GM19438 (cell line): ENCODE data around the gene GNAQ.

Experiments used
- ATAC-seq: cut with Tn5 transposase; IDR thresholded peaks from one replicate; pipeline ENCODE4 v1.9.1; 2021; ENCODE audit warnings: low read depth; ENCODE audit not compliant: unreplicated experiment

GNAQ gene

GRCh38 chr9:77912895-77913693 lies 118.5 kb downstream of the GNAQ start:
- ATAC-seq: no peak

DNA sequence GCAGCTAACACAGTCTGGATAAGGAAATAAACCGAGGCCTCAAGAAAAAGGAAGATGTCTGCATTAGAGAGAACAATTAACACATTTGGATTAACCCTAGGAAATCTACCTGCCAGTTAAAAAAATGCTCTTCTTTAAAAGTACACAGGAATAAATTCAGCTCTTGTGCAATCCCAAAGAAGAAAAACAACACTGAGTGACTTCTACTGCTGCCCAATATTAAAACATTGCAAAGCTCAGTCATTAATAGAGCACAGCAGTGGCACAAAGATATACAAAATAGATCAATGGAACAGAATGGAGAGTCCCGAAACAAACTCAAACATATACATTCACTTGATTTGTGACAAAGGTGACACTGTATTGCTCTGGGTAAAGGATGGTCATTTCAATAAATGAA lies 119.7 kb downstream of the GNAQ start:
- no peak for ATAC-seq

DNA sequence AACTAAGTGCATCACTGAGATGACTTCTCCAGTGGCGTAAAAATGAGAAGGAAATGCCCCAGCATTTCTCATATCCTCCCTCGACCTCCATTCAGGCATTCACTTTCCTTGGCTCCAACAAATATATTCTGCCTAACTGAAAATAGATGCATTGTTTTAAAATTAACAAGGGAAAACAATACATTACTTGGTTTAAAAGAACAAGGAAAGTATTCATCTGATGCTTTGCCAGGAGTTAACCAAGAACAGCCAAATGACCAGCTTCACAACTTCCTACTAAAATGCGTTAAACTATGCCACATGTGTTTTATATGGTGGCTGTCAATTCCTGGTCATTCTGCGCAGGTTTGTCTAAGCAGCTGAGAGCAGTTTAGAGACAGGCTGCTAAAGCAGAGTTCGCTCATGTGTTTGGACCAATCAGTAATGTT lies 121.4 kb downstream of the GNAQ start:
- no peak for ATAC-seq

DNA sequence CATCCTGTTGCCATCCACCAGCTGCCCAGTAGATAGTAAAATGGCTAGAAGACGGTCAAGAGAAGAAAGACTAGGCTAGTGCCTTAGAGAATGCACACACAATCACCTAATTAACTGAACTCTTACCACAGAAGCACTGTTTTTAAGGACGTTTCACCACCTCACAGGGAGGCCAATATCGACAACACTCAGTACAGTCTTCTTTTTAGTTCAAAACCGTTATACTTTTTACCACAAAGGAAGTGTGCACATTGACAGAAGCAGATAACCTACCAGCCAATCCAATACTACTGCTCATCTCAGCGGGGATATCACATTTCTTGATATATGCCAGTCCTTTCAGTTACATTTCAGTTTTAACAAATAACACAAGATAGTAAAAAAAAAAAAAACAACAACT lies 122.3 kb downstream of the GNAQ start:
- ATAC-seq: no peak

DNA sequence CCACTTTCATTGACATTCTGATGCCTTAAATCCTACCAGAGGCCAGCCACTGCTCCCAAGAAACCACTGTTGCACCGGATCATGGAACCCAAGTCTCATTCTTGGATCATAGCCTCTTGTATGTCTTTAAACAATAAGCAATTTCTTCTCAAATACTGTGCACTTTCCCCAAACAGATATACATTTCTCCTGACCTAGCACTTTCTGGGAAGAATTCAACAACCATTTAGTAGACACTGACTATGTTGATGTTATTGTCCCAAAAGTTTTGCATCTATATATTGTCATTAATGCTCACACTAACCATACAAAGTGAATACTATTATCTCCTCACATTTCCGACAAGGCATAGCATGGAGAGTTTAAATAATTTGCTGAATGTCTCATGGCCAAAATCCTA lies 123.3 kb downstream of the GNAQ start:
- ATAC-seq: no peak

DNA sequence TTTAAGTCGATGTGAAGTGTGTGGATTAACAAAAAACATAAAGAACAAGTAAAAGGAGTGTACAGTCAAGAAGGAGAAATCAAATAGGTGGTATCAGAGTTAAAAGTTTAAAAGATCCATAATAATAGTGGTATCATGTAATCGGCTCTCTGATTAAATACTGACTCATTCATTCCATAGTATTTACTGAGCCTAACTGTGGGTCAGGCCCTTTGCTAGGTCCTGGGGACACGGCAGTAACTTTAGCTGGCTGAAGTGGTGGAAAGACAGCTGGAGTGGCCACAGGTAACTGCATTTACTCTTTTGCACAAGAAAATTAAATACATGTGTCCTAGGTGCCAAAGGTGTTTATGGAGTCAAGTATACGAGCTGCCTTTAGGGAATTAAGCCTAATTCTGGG lies 124.0 kb downstream of the GNAQ start:
- ATAC-seq: no peak

DNA sequence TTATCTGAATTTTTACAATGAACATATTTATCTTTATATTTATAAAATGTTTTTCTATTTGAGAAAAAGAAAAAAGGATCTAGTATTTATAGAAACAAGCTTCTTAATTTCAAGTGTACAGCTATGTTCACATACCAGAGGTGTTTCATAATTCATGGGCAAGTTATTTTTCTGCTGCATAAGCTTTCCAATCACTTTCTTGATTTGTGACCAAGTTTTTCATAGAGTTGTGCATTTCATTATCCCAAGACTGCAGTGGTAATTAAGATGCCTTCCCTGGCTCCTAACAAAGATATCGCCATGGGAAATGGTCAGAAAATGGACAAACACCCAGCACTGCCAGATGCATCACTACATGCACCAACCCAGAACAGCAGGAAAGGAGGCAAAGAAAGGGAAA lies 124.6 kb downstream of the GNAQ start:
- no peak for ATAC-seq

- ATAC-seq: no peak
These were observed 127.8 kb downstream of the GNAQ start for GRCh38 chr9:77903666-77904285.

- no peak for ATAC-seq
These were observed 129.8 kb downstream of the GNAQ start for GRCh38 chr9:77901771-77902170.

DNA sequence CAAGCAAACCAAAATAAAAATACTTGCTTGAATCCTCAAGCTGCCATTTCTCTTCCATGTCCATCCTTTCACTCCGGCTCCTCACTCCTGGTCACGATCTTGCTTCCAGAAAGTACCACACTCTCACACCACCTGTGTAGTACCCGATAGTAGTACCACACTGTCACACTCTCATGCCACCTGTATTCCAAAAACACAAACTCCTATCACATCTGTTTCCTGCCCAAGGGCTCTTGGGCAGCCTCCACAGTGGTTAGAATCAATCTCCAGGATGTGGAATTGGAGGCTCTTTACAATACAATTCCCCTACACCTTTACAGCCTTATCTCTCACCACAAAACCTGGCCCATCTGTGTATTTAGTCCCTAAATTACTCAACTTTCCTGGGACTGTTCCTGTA lies 130.6 kb downstream of the GNAQ start:
- ATAC-seq: no peak

DNA sequence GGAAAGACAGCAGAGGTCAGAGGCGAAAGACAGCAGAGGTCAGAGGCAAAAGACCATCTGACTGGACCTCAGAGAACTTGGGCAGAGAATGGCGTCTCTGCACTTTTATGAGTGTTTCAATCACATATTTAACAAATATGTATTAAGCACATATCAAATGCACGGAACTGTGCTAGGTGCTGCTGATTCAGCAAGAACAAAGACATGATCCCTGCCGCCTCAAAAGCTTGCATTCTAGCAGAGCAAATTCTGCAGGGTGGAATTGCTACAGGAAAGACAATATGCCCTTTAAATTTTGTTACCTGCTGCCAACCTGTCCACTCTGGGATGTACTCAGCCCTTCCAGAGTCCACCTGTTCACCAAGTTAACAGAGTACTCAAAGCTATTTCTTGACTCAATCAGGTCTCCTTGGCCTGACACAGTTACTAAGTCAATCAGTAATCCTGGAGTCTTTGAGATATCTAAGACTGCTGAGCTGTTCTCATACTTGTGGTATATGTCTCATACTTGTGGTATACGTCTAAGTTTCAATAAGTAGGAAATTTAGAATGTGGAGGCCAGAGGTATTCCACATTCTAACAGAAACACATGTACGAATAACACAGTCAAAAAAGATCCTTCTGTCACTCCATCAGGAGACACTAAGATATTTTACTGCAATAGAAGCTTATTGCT lies 131.8 kb downstream of the GNAQ start:
- no peak for ATAC-seq

- ATAC-seq: no peak
These were observed 132.7 kb downstream of the GNAQ start for GRCh38 chr9:77898864-77899263.

GRCh38 chr9:77896938-77897667 lies 134.5 kb downstream of the GNAQ start:
- no peak for ATAC-seq

DNA sequence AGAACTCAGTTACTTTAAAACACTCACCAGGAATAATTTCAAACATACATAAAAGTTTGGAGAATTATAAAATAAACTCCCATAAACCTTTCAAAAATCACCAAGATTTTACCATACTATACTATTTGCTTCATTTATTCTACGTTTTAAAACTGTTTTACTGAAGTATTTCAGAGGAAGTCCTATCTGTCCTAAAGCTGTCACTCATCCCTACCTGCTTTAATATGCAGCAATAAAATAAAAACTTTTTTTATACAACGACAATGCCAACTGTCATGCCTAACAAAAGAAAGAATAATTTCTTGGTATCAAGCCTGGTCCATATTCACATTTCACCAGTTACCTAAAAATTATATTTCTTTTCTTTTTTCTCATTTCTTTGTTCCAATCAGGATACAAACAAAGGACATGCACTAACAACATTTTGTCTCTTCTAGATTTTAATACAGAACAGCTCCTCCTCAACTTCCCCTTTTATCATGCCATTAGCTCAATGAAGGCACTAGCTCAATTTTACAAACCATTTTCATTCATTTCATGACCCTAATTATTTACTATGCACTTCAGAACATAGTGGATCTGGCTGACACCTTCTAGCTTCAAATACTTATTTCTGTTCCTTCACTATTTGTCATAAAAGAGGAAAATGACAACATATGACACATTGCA lies 135.2 kb downstream of the GNAQ start:
- ATAC-seq: no peak

DNA sequence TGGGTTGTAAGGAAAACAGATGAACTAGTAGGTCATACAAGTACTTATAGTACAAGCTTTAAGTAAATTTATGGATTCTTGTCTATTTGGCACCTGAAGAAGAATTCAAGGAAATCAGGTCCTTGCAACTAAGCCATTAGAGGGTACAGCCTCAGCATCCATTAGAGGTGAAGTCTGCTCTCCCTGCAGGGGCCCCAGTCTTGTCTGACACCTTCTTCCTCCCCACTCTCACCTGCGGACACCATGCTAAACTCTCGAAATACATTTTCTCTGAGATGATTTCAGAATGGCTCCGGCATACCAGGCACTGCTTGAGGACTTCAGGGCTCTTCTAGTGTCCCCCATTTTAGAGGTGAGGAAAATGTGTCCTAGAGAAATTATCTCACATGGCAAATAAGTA lies 137.9 kb downstream of the GNAQ start:
- no peak for ATAC-seq

DNA sequence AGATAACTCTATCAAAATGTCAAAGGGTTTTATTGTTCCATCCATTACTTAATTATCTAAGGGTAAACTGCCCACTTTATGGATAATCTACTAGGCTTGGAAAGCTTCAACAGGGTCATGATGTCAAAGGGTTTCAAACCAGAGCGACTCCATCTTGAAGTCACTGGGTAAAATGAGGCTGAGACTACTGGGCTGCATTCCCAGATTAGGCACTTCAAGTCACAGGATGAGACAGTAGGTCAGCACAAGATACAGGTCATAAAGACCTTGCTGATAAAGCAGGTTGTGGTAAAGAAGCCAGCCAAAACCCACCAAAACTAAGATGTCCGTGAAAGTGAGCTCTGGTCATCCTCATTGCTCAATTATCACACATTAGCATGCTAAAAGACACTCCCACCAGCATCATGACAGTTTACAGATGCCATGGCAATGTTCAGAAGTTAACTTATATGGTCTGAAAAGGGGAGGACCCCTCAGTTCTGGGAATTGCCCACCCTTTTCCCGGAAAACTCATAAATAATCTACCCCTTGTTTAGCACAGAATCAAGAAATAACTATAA lies 138.6 kb downstream of the GNAQ start:
- ATAC-seq: no peak

DNA sequence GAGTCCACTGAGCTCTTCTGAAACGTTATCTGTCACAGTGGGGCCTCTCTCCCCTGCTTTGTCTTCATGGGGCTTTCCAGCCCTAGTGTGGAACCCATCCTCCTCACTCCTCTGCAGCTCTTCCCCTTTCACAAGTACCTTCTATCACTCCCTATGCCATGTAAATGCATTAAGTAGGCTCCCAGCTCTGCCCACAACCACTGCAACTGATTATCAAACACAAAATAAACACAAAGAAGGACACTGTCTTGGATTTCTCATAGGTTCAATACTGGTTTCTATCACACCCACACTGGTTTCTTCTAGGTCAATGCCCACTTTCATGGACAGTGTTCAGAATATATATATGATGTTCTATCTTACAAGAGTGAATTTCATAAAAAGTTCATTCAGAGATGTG lies 139.4 kb downstream of the GNAQ start:
- ATAC-seq: no peak

DNA sequence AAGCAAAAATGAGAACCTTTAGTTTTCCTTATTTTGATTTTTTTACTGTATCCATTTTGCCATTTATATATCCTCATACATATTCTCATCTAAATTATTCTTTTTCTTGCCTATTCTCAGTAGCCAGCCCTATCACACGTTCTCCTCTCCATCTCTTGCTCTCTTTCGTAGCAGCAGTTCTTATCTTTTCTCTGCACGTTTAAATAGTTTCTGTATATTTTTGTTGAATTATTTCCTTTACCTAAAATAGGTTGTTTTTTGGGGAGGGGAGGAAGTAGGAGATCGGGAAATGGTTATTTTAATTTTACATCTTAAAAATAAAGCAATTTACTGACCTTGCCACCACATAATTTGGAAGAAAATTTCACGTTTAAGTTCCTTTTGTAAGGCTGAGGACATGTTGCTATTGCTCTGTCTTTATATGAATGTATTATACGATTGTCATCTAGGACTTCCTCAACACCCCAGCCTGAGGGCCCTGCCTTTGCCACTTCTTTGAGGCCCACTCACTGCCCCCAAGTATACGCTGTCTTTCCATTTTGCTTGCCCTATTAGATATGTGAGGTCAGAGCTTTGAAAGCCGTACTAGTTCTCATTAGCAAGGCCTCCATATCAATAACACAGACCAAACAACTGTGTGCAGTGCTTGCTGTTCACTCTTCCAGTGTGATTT lies 140.3 kb downstream of the GNAQ start:
- no peak for ATAC-seq

DNA sequence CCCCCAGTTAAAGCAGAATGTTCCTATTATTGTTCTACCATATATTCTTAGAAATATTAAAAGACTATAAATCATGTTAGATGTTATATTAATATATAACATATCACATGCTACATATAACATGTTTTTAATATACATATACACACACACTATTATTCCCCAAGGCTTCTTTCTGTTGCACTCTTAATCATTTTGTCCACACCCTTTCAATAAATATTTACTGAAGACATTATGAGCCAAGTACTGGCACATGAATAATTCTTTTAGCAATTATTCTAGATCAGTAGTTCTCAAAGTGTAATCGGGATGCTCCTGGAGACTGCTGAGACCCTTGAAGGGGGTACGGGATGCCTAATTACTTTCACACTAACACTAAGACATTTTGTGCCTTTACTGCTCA lies 143.9 kb downstream of the GNAQ start:
- ATAC-seq: no peak
